ENCODE measurements around the gene METTL5.
A peak's percentile ranks its signal among the peaks of the same experiment; 100 is the strongest.
"Not testable (repeated sequence)": the region's sequence is repeated elsewhere in the genome, so short reads cannot be mapped to it uniquely, and the experiment has no call there.

Gene METTL5

GRCh38 chr2:169823996-169824372, 721 bp downstream of the METTL5 start:
- DNase-seq (ENCODE audit: low read depth), result no peak
- peak overlapping the region; percentile 93 for H3K4me3 ChIP-seq (ENCODE audit: low read depth, low read length)
- TF ChIP-seq CTCF (conservative IDR thresholded peaks at IDR 0.05; ENCODE audit: low read depth, low read length), result no peak

- DNase-seq (ENCODE audit: low read depth), result no peak
- TF ChIP-seq CTCF (conservative IDR thresholded peaks at IDR 0.05; ENCODE audit: low read depth, low read length), result no peak
- H3K4me3 ChIP-seq (ENCODE audit: low read depth, low read length), result no peak overlapping the region
Observed at GRCh38 chr2:169822785-169823392, 1.8 kb downstream of the METTL5 start.

GRCh38 chr2:169822036-169822435, 2.7 kb downstream of the METTL5 start:
- DNase-seq (ENCODE audit: low read depth), result no peak
- no peak for TF ChIP-seq CTCF (conservative IDR thresholded peaks at IDR 0.05; ENCODE audit: low read depth, low read length)
- H3K4me3 ChIP-seq (ENCODE audit: low read depth, low read length), result no peak overlapping the region

GRCh38 chr2:169820101-169820500, 4.6 kb downstream of the METTL5 start:
- not testable (repeated sequence) for H3K4me3 ChIP-seq (ENCODE audit: low read depth, low read length)
- peak; percentile 39 for DNase-seq (ENCODE audit: low read depth)

GRCh38 chr2:169819106-169819505, 5.6 kb downstream of the METTL5 start:
- peak; percentile 16 for DNase-seq (ENCODE audit: low read depth)
- no peak for TF ChIP-seq CTCF (conservative IDR thresholded peaks at IDR 0.05; ENCODE audit: low read depth, low read length)
- no peak overlapping the region for H3K4me3 ChIP-seq (ENCODE audit: low read depth, low read length)

- TF ChIP-seq CTCF (conservative IDR thresholded peaks at IDR 0.05; ENCODE audit: low read depth, low read length), result no peak
- no peak for DNase-seq (ENCODE audit: low read depth)
- no peak overlapping the region for H3K4me3 ChIP-seq (ENCODE audit: low read depth, low read length)
Observed at GRCh38 chr2:169818241-169818640, 6.5 kb downstream of the METTL5 start.

- not testable (repeated sequence) for H3K4me3 ChIP-seq (ENCODE audit: low read depth, low read length); DNase-seq (ENCODE audit: low read depth)
Observed at GRCh38 chr2:169817369-169817768, 7.3 kb downstream of the METTL5 start.

- not testable (repeated sequence) for DNase-seq (ENCODE audit: low read depth); H3K4me3 ChIP-seq (ENCODE audit: low read depth, low read length)
Observed at GRCh38 chr2:169816961-169817360, 7.7 kb downstream of the METTL5 start.

GRCh38 chr2:169815849-169816248, 8.9 kb downstream of the METTL5 start:
- peak; percentile 90 for DNase-seq (ENCODE audit: low read depth)
- no peak for TF ChIP-seq CTCF (conservative IDR thresholded peaks at IDR 0.05; ENCODE audit: low read depth, low read length)
- no peak overlapping the region for H3K4me3 ChIP-seq (ENCODE audit: low read depth, low read length)

Data from choroid plexus epithelial cell (primary cell).